ENCODE results near the gene CD3E. TPM values are rescaled to one million over a fixed set of nuclear protein-coding genes. Genes with fewer than 3 reads are reported as not detected.

Gene CD3E
- total and polyA plus RNA-seq, 2 donors (not counting 3 experiments of a cell fraction or from before 2014, with no cell fraction given): not detected

DNA sequence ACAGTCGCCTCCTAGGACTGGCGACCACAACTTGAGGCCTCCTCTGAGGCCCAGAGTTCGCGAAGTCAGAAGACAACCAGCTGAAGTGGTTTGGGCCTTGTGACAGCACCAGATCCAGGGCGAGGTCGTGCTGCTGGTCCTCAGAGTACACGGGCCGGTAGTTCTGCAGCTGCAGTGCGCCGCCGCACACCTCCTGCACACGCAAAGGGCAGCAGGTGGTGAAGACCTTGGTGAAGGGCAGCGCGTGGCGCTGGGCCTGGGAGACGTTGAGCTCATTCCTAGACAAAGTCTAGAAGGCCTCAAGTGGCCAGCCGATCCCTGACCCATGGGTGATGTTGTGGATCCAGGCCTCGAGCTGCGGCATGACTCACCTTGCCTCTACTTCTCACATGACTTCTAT, 18.2 kb downstream of the CD3E start:
- TF ChIP-seq POLR2AphosphoS5 (IDR thresholded peaks at IDR 0.05; ENCODE audit: insufficient read depth, low read depth, low read length) (no peak), MYC (IDR thresholded peaks at IDR 0.05; ENCODE audit: low read depth, low read length) (no peak), POLR2A (IDR thresholded peaks at IDR 0.05; ENCODE audit: low read depth, low read length) (no peak), JUN (IDR thresholded peaks at IDR 0.05; ENCODE audit: borderline replicate concordance, insufficient read depth, insufficient read length, low read depth) (no peak), GATA2 (IDR thresholded peaks at IDR 0.05; ENCODE audit: insufficient read depth, insufficient read length, low read depth, low read length) (no peak), FOS (IDR thresholded peaks at IDR 0.05; ENCODE audit: borderline replicate concordance, insufficient read depth, low read length) (no peak), EZH2 (IDR thresholded peaks at IDR 0.05; ENCODE audit: borderline replicate concordance, low read depth, low read length, severe bottlenecking) (no peak)
- TF ChIP-seq, protein P1, sequence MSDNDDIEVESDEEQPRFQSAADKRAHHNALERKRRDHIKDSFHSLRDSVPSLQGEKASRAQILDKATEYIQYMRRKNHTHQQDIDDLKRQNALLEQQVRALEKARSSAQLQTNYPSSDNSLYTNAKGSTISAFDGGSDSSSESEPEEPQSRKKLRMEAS (IDR thresholded peaks at IDR 0.05; ENCODE audit: insufficient read depth, insufficient read length): no peak
- TF ChIP-seq, protein P2, sequence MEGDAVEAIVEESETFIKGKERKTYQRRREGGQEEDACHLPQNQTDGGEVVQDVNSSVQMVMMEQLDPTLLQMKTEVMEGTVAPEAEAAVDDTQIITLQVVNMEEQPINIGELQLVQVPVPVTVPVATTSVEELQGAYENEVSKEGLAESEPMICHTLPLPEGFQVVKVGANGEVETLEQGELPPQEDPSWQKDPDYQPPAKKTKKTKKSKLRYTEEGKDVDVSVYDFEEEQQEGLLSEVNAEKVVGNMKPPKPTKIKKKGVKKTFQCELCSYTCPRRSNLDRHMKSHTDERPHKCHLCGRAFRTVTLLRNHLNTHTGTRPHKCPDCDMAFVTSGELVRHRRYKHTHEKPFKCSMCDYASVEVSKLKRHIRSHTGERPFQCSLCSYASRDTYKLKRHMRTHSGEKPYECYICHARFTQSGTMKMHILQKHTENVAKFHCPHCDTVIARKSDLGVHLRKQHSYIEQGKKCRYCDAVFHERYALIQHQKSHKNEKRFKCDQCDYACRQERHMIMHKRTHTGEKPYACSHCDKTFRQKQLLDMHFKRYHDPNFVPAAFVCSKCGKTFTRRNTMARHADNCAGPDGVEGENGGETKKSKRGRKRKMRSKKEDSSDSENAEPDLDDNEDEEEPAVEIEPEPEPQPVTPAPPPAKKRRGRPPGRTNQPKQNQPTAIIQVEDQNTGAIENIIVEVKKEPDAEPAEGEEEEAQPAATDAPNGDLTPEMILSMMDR (IDR thresholded peaks at IDR 0.05; ENCODE audit: extremely low read depth in 1 of 2, insufficient read depth in 1 of 2, low read depth in 1 of 2, low read length in 2 of 2): no peak
- ChIA-PET CTCF (no interaction called here), POLR2A (no interaction called here)
- Histone ChIP-seq H2AFZ (ENCODE audit: low read depth, low read length) (no peak overlapping the region), H3K27me3 (ENCODE audit: control insufficient read depth in 2 of 2, insufficient read depth in 2 of 2, low read length in 2 of 2) (peaks cover 1 to 11% of the 10 kb centered on the region in 2 experiments), H4K20me1 (replicated peaks; ENCODE audit: control insufficient read depth, extremely low read depth, insufficient read depth, low read length) (peaks cover 2% of the 10 kb centered on the region), H3K9ac (replicated peaks; ENCODE audit: extremely low read depth, insufficient read depth, low read length) (no peak overlapping the region), H3K9me1 (replicated peaks; ENCODE audit: control insufficient read depth, extremely low read depth, insufficient read depth, low read length) (no peaks in the 10 kb centered on the region), H3K27ac (ENCODE audit: insufficient read depth, low read depth, low read length) (no peak overlapping the region), H3K36me3 (ENCODE audit: control insufficient read depth in 2 of 2, extremely low read depth in 1 of 2, insufficient read depth in 2 of 2, low read length in 2 of 2) (no peaks in the 10 kb centered on the region), H3K4me2 (ENCODE audit: insufficient read depth, low read length) (no peak overlapping the region), H3K4me1 (ENCODE audit: control insufficient read depth, extremely low read depth, insufficient read depth, low read length) (no peaks in the 10 kb centered on the region), H3K79me2 (ENCODE audit: control insufficient read depth, insufficient read depth, low read length) (no peaks in the 10 kb centered on the region), H3K9me3 (replicated peaks; ENCODE audit: control insufficient read depth, insufficient read depth, low read length) (no peaks in the 10 kb centered on the region), H3K4me3 (replicated peaks in 1 of 3; ENCODE audit: insufficient read depth in 1 of 3, low read depth in 1 of 3, low read length in 3 of 3) (no peak overlapping the region)
- BruUV-seq (replicated peaks): no TSS peak
- intact Hi-C loops (cut with micrococcal nuclease) (no loop called here), dilution Hi-C loops (cut with MboI; ENCODE audit: extremely low pct_ligation_motif_present, low sequenced_read_pairs) (no loop called here)
- DNase-seq (ENCODE audit: low read depth, low spot score) (no peak), FAIRE-seq (no peak)
